SK-N-SH treated with all-trans-retinoic acid at 6 μM for 48 hours (cell line): Measurements from ENCODE around the gene CEMIP.

Experiments
- ATAC-seq: fragments of 200-7000 bp; cut with Tn5 transposase; 3 replicates; pipeline ENCODE4 v1.9.1; 2020; ENCODE audit warnings: mild to moderate bottlenecking, moderate library complexity
- ARNTL ChIP-seq: fragments of 450-650 bp; formaldehyde crosslinking; IDR thresholded peaks from 2 replicates; pipeline ENCODE4 v1.5.0; 2020; ENCODE audit warnings: low read depth, mild to moderate bottlenecking, moderate library complexity, borderline replicate concordance
- CSDC2 ChIP-seq: fragments of 250-450 bp; sonication (Bioruptor Pico); IDR thresholded peaks from 2 replicates; pipeline ENCODE4 v1.5.0; 2020; ENCODE audit warnings: mild to moderate bottlenecking, moderate library complexity
- GLIS3 ChIP-seq: fragments of 250-450 bp; sonication (Bioruptor Pico); IDR thresholded peaks from 2 replicates; pipeline ENCODE4 v1.5.0; 2020; ENCODE audit warnings: mild to moderate bottlenecking, moderate library complexity
- ISL1 ChIP-seq: fragments of 250-450 bp; sonication (Bioruptor Pico); IDR thresholded peaks from 2 replicates; pipeline ENCODE4 v2.1.2; 2022; ENCODE audit warnings: mild to moderate bottlenecking, moderate library complexity
- POU6F1 ChIP-seq: fragments of 250-450 bp; sonication (Bioruptor Pico); IDR thresholded peaks from 2 replicates; pipeline ENCODE4 v1.8.0; 2021; ENCODE audit warnings: low read depth, mild to moderate bottlenecking, moderate library complexity, borderline replicate concordance
- PPARA ChIP-seq: fragments of 250-450 bp; sonication (Bioruptor Pico); IDR thresholded peaks from 2 replicates; pipeline ENCODE4 v1.5.0; 2020; ENCODE audit warnings: mild to moderate bottlenecking, borderline replicate concordance
- RARB ChIP-seq: fragments of 250-450 bp; sonication (Bioruptor Pico); IDR thresholded peaks from 2 replicates; pipeline ENCODE4 v1.8.0; 2021; ENCODE audit warnings: mild to moderate bottlenecking, moderate library complexity
- SNAI2 ChIP-seq: fragments of 250-450 bp; sonication (Bioruptor Pico); IDR thresholded peaks from 2 replicates; pipeline ENCODE4 v1.5.0; 2020; ENCODE audit warnings: mild to moderate bottlenecking, moderate library complexity
- TOX ChIP-seq: fragments of 250-450 bp; sonication (Bioruptor Pico); IDR thresholded peaks from 2 replicates; pipeline ENCODE4 v1.8.0; 2021; ENCODE audit warnings: mild to moderate bottlenecking, moderate library complexity, borderline replicate concordance
- TSHZ2 ChIP-seq: fragments of 250-450 bp; sonication (Bioruptor Pico); IDR thresholded peaks from 2 replicates; pipeline ENCODE4 v1.5.0; 2020; ENCODE audit warnings: mild to moderate bottlenecking, moderate library complexity
- ZC3H10 ChIP-seq: fragments of 250-450 bp; sonication (Bioruptor Pico); IDR thresholded peaks from 2 replicates; pipeline ENCODE4 v1.5.1; 2021; ENCODE audit warnings: mild to moderate bottlenecking, moderate library complexity
- ZNF565 ChIP-seq: fragments of 450-650 bp; formaldehyde crosslinking; conservative IDR thresholded peaks from 2 replicates; pipeline ENCODE4 v1.5.0; 2020; ENCODE audit warnings: low read depth, mild to moderate bottlenecking, moderate library complexity
- ZNF70 ChIP-seq: fragments of 450-650 bp; formaldehyde crosslinking; IDR thresholded peaks from 2 replicates; pipeline ENCODE4 v1.5.0; 2020; ENCODE audit warnings: mild to moderate bottlenecking, moderate library complexity
- ZNF8 ChIP-seq: fragments of 450-650 bp; formaldehyde crosslinking; IDR thresholded peaks from 2 replicates; pipeline ENCODE4 v1.5.0; 2020; ENCODE audit warnings: mild to moderate bottlenecking, moderate library complexity
- TF ChIP-seq, protein P1 (sequence below): fragments of 250-450 bp; sonication (Bioruptor Pico); IDR thresholded peaks from 2 replicates; pipeline ENCODE4 v1.5.1; 2021; ENCODE audit warnings: mild to moderate bottlenecking, moderate library complexity
- TF ChIP-seq, protein P2 (sequence below): fragments of 250-450 bp; sonication (Bioruptor Pico); IDR thresholded peaks from 2 replicates; pipeline ENCODE4 v1.5.1; 2020; ENCODE audit warnings: low read depth, mild to moderate bottlenecking, moderate library complexity
- TF ChIP-seq, protein P3 (sequence below): fragments of 250-450 bp; sonication (Bioruptor Pico); IDR thresholded peaks from 2 replicates; pipeline ENCODE4 v1.8.0; 2020; ENCODE audit warnings: mild to moderate bottlenecking, moderate library complexity, borderline replicate concordance

Gene CEMIP

GRCh38 chr15:80885016-80885579 lies 105.9 kb downstream of the CEMIP start:
- TF ChIP-seq ARNTL, result no peak
- TF ChIP-seq, protein P1, sequence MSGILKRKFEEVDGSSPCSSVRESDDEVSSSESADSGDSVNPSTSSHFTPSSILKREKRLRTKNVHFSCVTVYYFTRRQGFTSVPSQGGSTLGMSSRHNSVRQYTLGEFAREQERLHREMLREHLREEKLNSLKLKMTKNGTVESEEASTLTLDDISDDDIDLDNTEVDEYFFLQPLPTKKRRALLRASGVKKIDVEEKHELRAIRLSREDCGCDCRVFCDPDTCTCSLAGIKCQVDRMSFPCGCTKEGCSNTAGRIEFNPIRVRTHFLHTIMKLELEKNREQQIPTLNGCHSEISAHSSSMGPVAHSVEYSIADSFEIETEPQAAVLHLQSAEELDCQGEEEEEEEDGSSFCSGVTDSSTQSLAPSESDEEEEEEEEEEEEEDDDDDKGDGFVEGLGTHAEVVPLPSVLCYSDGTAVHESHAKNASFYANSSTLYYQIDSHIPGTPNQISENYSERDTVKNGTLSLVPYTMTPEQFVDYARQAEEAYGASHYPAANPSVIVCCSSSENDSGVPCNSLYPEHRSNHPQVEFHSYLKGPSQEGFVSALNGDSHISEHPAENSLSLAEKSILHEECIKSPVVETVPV (CRISPR knock-in tag), result no peak

GRCh38 chr15:80887148-80887547 lies 108.0 kb downstream of the CEMIP start:
- ATAC-seq, result peak; percentile 28; the same call in 2 of the 3 replicates

More at GRCh38 chr15:80885016-80885579, 105.9 kb downstream of the CEMIP start:
- no peak for ATAC-seq

GRCh38 chr15:80888846-80889245 lies 109.7 kb downstream of the CEMIP start:
- ATAC-seq, result no peak

More at GRCh38 chr15:80887148-80887547, 108.0 kb downstream of the CEMIP start:
- TF ChIP-seq PPARA (no peak), ZNF70 (CRISPR knock-in tag) (no peak), ARNTL (no peak), ZNF565 (CRISPR knock-in tag) (no peak), SNAI2 (CRISPR knock-in tag) (no peak)

GRCh38 chr15:80890341-80891005 lies 111.3 kb downstream of the CEMIP start:
- TF ChIP-seq ISL1 (CRISPR knock-in tag) (no peak), GLIS3 (CRISPR knock-in tag) (no peak), ARNTL (no peak), CSDC2 (CRISPR knock-in tag) (no peak), TOX (CRISPR knock-in tag) (no peak)
- TF ChIP-seq, protein P2, sequence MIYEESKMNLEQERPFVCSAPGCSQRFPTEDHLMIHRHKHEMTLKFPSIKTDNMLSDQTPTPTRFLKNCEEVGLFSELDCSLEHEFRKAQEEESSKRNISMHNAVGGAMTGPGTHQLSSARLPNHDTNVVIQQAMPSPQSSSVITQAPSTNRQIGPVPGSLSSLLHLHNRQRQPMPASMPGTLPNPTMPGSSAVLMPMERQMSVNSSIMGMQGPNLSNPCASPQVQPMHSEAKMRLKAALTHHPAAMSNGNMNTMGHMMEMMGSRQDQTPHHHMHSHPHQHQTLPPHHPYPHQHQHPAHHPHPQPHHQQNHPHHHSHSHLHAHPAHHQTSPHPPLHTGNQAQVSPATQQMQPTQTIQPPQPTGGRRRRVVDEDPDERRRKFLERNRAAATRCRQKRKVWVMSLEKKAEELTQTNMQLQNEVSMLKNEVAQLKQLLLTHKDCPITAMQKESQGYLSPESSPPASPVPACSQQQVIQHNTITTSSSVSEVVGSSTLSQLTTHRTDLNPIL, result no peak
- TF ChIP-seq, all 23 proteins: peak for 0
- ATAC-seq, result no peak

More at GRCh38 chr15:80888846-80889245, 109.7 kb downstream of the CEMIP start:
- TF ChIP-seq ZNF8 (CRISPR knock-in tag) (no peak), ARNTL (no peak), POU6F1 (CRISPR knock-in tag) (no peak), TSHZ2 (CRISPR knock-in tag) (no peak), SNAI2 (CRISPR knock-in tag) (no peak), ZC3H10 (CRISPR knock-in tag) (no peak), RARB (CRISPR knock-in tag) (no peak), ISL1 (CRISPR knock-in tag) (no peak)
- TF ChIP-seq, protein P3, sequence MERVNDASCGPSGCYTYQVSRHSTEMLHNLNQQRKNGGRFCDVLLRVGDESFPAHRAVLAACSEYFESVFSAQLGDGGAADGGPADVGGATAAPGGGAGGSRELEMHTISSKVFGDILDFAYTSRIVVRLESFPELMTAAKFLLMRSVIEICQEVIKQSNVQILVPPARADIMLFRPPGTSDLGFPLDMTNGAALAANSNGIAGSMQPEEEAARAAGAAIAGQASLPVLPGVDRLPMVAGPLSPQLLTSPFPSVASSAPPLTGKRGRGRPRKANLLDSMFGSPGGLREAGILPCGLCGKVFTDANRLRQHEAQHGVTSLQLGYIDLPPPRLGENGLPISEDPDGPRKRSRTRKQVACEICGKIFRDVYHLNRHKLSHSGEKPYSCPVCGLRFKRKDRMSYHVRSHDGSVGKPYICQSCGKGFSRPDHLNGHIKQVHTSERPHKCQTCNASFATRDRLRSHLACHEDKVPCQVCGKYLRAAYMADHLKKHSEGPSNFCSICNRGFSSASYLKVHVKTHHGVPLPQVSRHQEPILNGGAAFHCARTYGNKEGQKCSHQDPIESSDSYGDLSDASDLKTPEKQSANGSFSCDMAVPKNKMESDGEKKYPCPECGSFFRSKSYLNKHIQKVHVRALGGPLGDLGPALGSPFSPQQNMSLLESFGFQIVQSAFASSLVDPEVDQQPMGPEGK (CRISPR knock-in tag), result no peak
